Activated naive CD4-positive, alpha-beta T cell treated with anti-CD3 and anti-CD28 coated beads, Interleukin-2, amount 10 ng/mL, durations not matched to agents 7 days and 5 days (primary cell): ENCODE results near the gene IL1R1.
"Not testable (repeated sequence)": the region's sequence is repeated elsewhere in the genome, so short reads cannot be mapped to it uniquely, and the experiment has no call there.

Experiments used
- CTCF ChIA-PET: fragments of 350-600 bp; sonication (Branson Sonifier 250); formaldehyde crosslinking; loops from one replicate; lab custom pipeline; 2021; ENCODE audit warnings: antibody characterized with exemption; lab: Charles Lee
- DNase-seq: peaks from one replicate; pipeline ENCODE4 v3.0.0-alpha.2; 2020
- H3K27ac Mint-ChIP-seq: one replicate; pipeline ENCODE4 v1.8.0; 2021; ENCODE audit warnings: mild to moderate bottlenecking, moderate library complexity, mixed read lengths
- H3K27me3 Mint-ChIP-seq: one replicate; pipeline ENCODE4 v1.8.0; 2021; ENCODE audit warnings: mild to moderate bottlenecking, mixed read lengths
- H3K36me3 Mint-ChIP-seq: one replicate; pipeline ENCODE4 v1.8.0; 2021; ENCODE audit warnings: mixed read lengths
- H3K4me1 Mint-ChIP-seq: one replicate; pipeline ENCODE4 v1.8.0; 2021; ENCODE audit warnings: mixed read lengths
- H3K4me3 Mint-ChIP-seq: one replicate; pipeline ENCODE4 v1.8.0; 2021; ENCODE audit warnings: mild to moderate bottlenecking, moderate library complexity, mixed read lengths
- H3K9me3 Mint-ChIP-seq: one replicate; pipeline ENCODE4 v1.8.0; 2021; ENCODE audit warnings: mixed read lengths

Gene IL1R1

GRCh38 chr2:102141970-102142828 lies at the start of gene IL1R1:
TSS of gene IL1R1 (plus strand) at chr2:102142746. CDS start at chr2:102157725, 14,979 bp downstream.
- peak within 1 kb of the TSS; percentile 55 for H3K4me3 Mint-ChIP-seq
- DNase-seq = peak; percentile 27
- no peak within 1 kb of the TSS for H3K27ac Mint-ChIP-seq
- peaks cover 5% of the 10 kb centered on the region for H3K36me3 Mint-ChIP-seq
- CTCF ChIA-PET = interaction anchor here (1.3 kb wide), 2 partner anchors 10 to 122 kb away, joined by 3 to 4 read pairs; no protein-coding TSS in a partner anchor
- H3K4me1 Mint-ChIP-seq = peaks cover 21% of the 10 kb centered on the region
- H3K9me3 Mint-ChIP-seq = peaks cover 32% of the 10 kb centered on the region
- peaks cover 33% of the 10 kb centered on the region for H3K27me3 Mint-ChIP-seq

- no peak for DNase-seq
- Mint-ChIP-seq H3K9me3 (peaks cover 17% of the 10 kb centered on the region), H3K4me3 (no peak overlapping the region), H3K36me3 (peaks cover 7% of the 10 kb centered on the region), H3K27ac (no peak overlapping the region), H3K4me1 (no peaks in the 10 kb centered on the region), H3K27me3 (no peaks in the 10 kb centered on the region)
- CTCF ChIA-PET = no interaction called here
These were observed 48.9 kb upstream of the IL1R1 start for GRCh38 chr2:102093662-102094061.

GRCh38 chr2:102094917-102095316 lies 47.6 kb upstream of the IL1R1 start:
- Mint-ChIP-seq H3K27ac (no peak overlapping the region), H3K9me3 (peaks cover 11% of the 10 kb centered on the region), H3K36me3 (peaks cover 5% of the 10 kb centered on the region), H3K27me3 (no peaks in the 10 kb centered on the region), H3K4me1 (peaks cover 2% of the 10 kb centered on the region), H3K4me3 (no peak overlapping the region)
- no peak for DNase-seq
- CTCF ChIA-PET = interaction anchor here (1.4 kb wide), 1 partner anchor 146 kb away, joined by 4 read pairs; no protein-coding TSS in a partner anchor

GRCh38 chr2:102096103-102096502 lies 46.4 kb upstream of the IL1R1 start:
- Mint-ChIP-seq H3K9me3 (peaks cover 4% of the 10 kb centered on the region), H3K36me3 (no peaks in the 10 kb centered on the region), H3K4me1 (peaks cover 12% of the 10 kb centered on the region), H3K27ac (no peak overlapping the region), H3K27me3 (no peaks in the 10 kb centered on the region), H3K4me3 (no peak overlapping the region)
- no peak for DNase-seq
- CTCF ChIA-PET = interaction anchor here (1.4 kb wide), 1 partner anchor 145 kb away, joined by 4 read pairs; no protein-coding TSS in a partner anchor

- no peak overlapping the region for H3K4me3 Mint-ChIP-seq
- peaks cover 3% of the 10 kb centered on the region for H3K36me3 Mint-ChIP-seq
- DNase-seq = no peak
- H3K9me3 Mint-ChIP-seq = peaks cover 4% of the 10 kb centered on the region
- peaks cover 16% of the 10 kb centered on the region for H3K4me1 Mint-ChIP-seq
- no peak overlapping the region for H3K27ac Mint-ChIP-seq
- H3K27me3 Mint-ChIP-seq = peaks cover 5% of the 10 kb centered on the region
- CTCF ChIA-PET = no interaction called here
These were observed 43.8 kb upstream of the IL1R1 start for GRCh38 chr2:102098756-102099155.

GRCh38 chr2:102099536-102100298 lies 42.8 kb upstream of the IL1R1 start:
- peaks cover 3% of the 10 kb centered on the region for H3K36me3 Mint-ChIP-seq
- peaks cover 24% of the 10 kb centered on the region for H3K4me1 Mint-ChIP-seq
- no peak overlapping the region for H3K27ac Mint-ChIP-seq
- H3K27me3 Mint-ChIP-seq = peaks cover 13% of the 10 kb centered on the region
- CTCF ChIA-PET = no interaction called here
- peaks cover 4% of the 10 kb centered on the region for H3K9me3 Mint-ChIP-seq
- DNase-seq = no peak
- H3K4me3 Mint-ChIP-seq = no peak overlapping the region

GRCh38 chr2:102100371-102101096 lies 42.0 kb upstream of the IL1R1 start:
- H3K9me3 Mint-ChIP-seq = peaks cover 4% of the 10 kb centered on the region
- H3K4me3 Mint-ChIP-seq = no peak overlapping the region
- no peak for DNase-seq
- CTCF ChIA-PET = no interaction called here
- H3K4me1 Mint-ChIP-seq = peaks cover 27% of the 10 kb centered on the region
- no peak overlapping the region for H3K27ac Mint-ChIP-seq
- peaks cover 3% of the 10 kb centered on the region for H3K36me3 Mint-ChIP-seq
- peaks cover 13% of the 10 kb centered on the region for H3K27me3 Mint-ChIP-seq

GRCh38 chr2:102101097-102101848 lies 41.3 kb upstream of the IL1R1 start:
- CTCF ChIA-PET = no interaction called here
- H3K9me3 Mint-ChIP-seq = peaks cover 4% of the 10 kb centered on the region
- no peak overlapping the region for H3K27ac Mint-ChIP-seq
- DNase-seq = no peak
- peaks cover 27% of the 10 kb centered on the region for H3K4me1 Mint-ChIP-seq
- peaks cover 3% of the 10 kb centered on the region for H3K36me3 Mint-ChIP-seq
- H3K4me3 Mint-ChIP-seq = no peak overlapping the region
- H3K27me3 Mint-ChIP-seq = peaks cover 13% of the 10 kb centered on the region

- CTCF ChIA-PET = no interaction called here
- no peak overlapping the region for H3K27ac Mint-ChIP-seq
- DNase-seq = no peak
- H3K27me3 Mint-ChIP-seq = peaks cover 13% of the 10 kb centered on the region
- H3K9me3 Mint-ChIP-seq = peaks cover 4% of the 10 kb centered on the region
- H3K4me1 Mint-ChIP-seq = peaks cover 27% of the 10 kb centered on the region
- no peak overlapping the region for H3K4me3 Mint-ChIP-seq
- peaks cover 3% of the 10 kb centered on the region for H3K36me3 Mint-ChIP-seq
These were observed 40.5 kb upstream of the IL1R1 start for GRCh38 chr2:102101849-102102635.

GRCh38 chr2:102102636-102102948 lies 40.0 kb upstream of the IL1R1 start:
- H3K36me3 Mint-ChIP-seq, CTCF ChIA-PET, H3K4me3 Mint-ChIP-seq: not testable (repeated sequence)

GRCh38 chr2:102103284-102103683 lies 39.3 kb upstream of the IL1R1 start:
- Mint-ChIP-seq H3K4me3 (no peak overlapping the region), H3K9me3 (peaks cover 4% of the 10 kb centered on the region), H3K4me1 (peaks cover 27% of the 10 kb centered on the region), H3K36me3 (peaks cover 3% of the 10 kb centered on the region), H3K27me3 (peaks cover 13% of the 10 kb centered on the region), H3K27ac (no peak overlapping the region)
- CTCF ChIA-PET = no interaction called here
- no peak for DNase-seq

More at GRCh38 chr2:102102636-102102948, 40.0 kb upstream of the IL1R1 start:
- H3K4me1 Mint-ChIP-seq = peaks cover 27% of the 10 kb centered on the region
- H3K9me3 Mint-ChIP-seq, DNase-seq, H3K27ac Mint-ChIP-seq: not testable (repeated sequence)
- H3K27me3 Mint-ChIP-seq = peaks cover 13% of the 10 kb centered on the region

GRCh38 chr2:102103992-102104871 lies 38.3 kb upstream of the IL1R1 start:
- DNase-seq = peak; percentile 64
- peaks cover 13% of the 10 kb centered on the region for H3K27me3 Mint-ChIP-seq
- peaks cover 27% of the 10 kb centered on the region for H3K4me1 Mint-ChIP-seq
- peak overlapping the region; percentile 53 for H3K27ac Mint-ChIP-seq
- CTCF ChIA-PET = interaction anchor here (1.2 to 1.4 kb wide), 2 partner anchors 130 to 136 kb away, joined by 5 read pairs; no protein-coding TSS in a partner anchor
- H3K4me3 Mint-ChIP-seq = peak overlapping the region; percentile 68
- peaks cover 4% of the 10 kb centered on the region for H3K9me3 Mint-ChIP-seq
- H3K36me3 Mint-ChIP-seq = peaks cover 3% of the 10 kb centered on the region
